ENCODE data around the gene ATP2C2. TPM values are rescaled to one million over a fixed set of nuclear protein-coding genes. Genes with fewer than 3 reads are reported as not detected.

Gene ATP2C2
- total and polyA plus RNA-seq, 2 donors (not counting 1 experiment from before 2014, with no cell fraction given): not detected

DNA sequence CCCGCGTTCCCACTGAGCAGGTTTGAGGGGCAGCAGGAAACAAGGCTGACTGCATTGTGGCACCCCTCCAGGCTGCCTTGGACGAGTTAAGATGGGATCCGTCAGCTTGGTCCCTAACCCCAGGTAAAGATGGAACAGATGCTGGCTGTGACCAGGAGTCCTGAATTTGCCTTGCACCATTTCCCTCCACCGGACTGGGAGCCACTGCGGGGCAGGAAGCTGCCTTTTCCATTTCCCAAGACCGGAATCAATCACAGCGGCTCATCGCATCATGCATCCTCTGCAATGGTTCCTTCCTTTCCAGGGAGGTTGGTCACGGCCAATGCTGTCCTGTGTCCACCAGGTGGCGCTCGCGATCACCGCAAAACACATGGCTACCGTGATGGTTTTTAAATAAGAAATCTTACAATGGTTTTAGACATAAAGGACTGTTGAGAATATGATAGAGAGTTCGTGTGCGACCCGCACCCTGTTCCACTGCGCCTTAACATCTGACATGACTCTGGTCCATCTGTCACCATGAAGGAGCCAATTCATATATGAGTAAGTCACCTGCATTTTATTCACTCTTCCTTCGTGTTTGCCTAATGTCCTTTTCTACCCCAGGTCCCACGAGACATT, 143.0 kb downstream of the ATP2C2 start:
- peak overlapping the region; percentile 77 for H3K27ac Mint-ChIP-seq
- no peaks in the 10 kb centered on the region for H3K9me3 Mint-ChIP-seq (ENCODE audit: insufficient read depth)

More for the DNA sequence above, 143.0 kb downstream of the ATP2C2 start:
- DNase-seq (peak; percentile 87), ATAC-seq (ENCODE audit: low read depth) (peak; percentile 40)
- Histone ChIP-seq H3K79me2 (ENCODE audit: control insufficient read depth, insufficient read depth, low read length) (peaks cover 9% of the 10 kb centered on the region), H3K4me2 (replicated peaks; ENCODE audit: low read depth, low read length, poor library complexity, severe bottlenecking) (peak overlapping the region; percentile 19), H3K27ac (ENCODE audit: low read length in 2 of 2) (no peak overlapping the region), H3K9me3 (ENCODE audit: control extremely low read depth in 1 of 3, control insufficient read depth in 2 of 3, insufficient read depth in 1 of 3, low read length in 2 of 3) (peaks cover 0 to 3% (median 0%) of the 10 kb centered on the region in 3 donors), H3K4me1 (ENCODE audit: control insufficient read depth in 2 of 2, insufficient read depth in 2 of 2, low read length in 2 of 2) (peaks cover 41 to 57% of the 10 kb centered on the region in 2 donors), H3K27me3 (replicated peaks in 1 of 4; ENCODE audit: control extremely low read depth in 1 of 4, control insufficient read depth in 3 of 4, insufficient read depth in 4 of 4, low read length in 3 of 4) (peaks cover 0 to 3% (median 0%) of the 10 kb centered on the region in 4 experiments), H2AFZ (ENCODE audit: insufficient read depth, low read depth, low read length, poor library complexity, severe bottlenecking) (peak overlapping the region; percentile 39), H4K20me1 (ENCODE audit: control insufficient read depth, insufficient read depth, low read length, poor library complexity, severe bottlenecking) (no peaks in the 10 kb centered on the region), H3K4me3 (ENCODE audit: control extremely low read depth in 1 of 5, extremely low read depth in 1 of 5, insufficient read depth in 1 of 5, low read depth in 2 of 5, low read length in 4 of 5) (no peak overlapping the region), H3K9ac (ENCODE audit: low read length) (no peak overlapping the region), H3K36me3 (replicated peaks in 1 of 2; ENCODE audit: control extremely low read depth in 1 of 2, control insufficient read depth in 1 of 2, extremely low read depth in 1 of 2, insufficient read depth in 2 of 2, low read length in 1 of 2) (no peaks in the 10 kb centered on the region)
- POLR2A ChIA-PET: interaction anchor here (0.5 to 1.7 kb wide), 5 partner anchors 74 to 218 kb away, joined by 3 to 6 read pairs (median 3); no protein-coding TSS in a partner anchor
- no peaks in the 10 kb centered on the region for H3K27me3 Mint-ChIP-seq
- peak overlapping the region; percentile 44 for H3K4me3 Mint-ChIP-seq
- peaks cover 49% of the 10 kb centered on the region for H3K4me1 Mint-ChIP-seq
- CTCF ChIA-PET: interaction anchor here (0.6 to 12.9 kb wide), 38 partner anchors 9 to 460 kb away, joined by 3 to 518 read pairs (median 4); partner anchors contain the start of genes COTL1 and KLHL36
- 23% methylated on average over 12 of the region's 21 CpGs for WGBS (ENCODE audit: insufficient coverage)
- intact Hi-C loops (cut with micrococcal nuclease): loop anchor here (1.0 to 2.0 kb wide), 5 partner anchors 52 to 227 kb away; partner anchors contain the start of gene COTL1
- TF ChIP-seq, protein P1, sequence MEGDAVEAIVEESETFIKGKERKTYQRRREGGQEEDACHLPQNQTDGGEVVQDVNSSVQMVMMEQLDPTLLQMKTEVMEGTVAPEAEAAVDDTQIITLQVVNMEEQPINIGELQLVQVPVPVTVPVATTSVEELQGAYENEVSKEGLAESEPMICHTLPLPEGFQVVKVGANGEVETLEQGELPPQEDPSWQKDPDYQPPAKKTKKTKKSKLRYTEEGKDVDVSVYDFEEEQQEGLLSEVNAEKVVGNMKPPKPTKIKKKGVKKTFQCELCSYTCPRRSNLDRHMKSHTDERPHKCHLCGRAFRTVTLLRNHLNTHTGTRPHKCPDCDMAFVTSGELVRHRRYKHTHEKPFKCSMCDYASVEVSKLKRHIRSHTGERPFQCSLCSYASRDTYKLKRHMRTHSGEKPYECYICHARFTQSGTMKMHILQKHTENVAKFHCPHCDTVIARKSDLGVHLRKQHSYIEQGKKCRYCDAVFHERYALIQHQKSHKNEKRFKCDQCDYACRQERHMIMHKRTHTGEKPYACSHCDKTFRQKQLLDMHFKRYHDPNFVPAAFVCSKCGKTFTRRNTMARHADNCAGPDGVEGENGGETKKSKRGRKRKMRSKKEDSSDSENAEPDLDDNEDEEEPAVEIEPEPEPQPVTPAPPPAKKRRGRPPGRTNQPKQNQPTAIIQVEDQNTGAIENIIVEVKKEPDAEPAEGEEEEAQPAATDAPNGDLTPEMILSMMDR (IDR thresholded peaks at IDR 0.05): peak; percentile 98
- TF ChIP-seq EZH2 (IDR thresholded peaks at IDR 0.05; ENCODE audit: borderline replicate concordance, insufficient read depth, low read depth, low read length, poor library complexity, severe bottlenecking): no peak

Data from B cell (primary cell).